SK-N-SH (cell line): ENCODE results near the gene MYCBP. TPM values are rescaled to one million over a fixed set of nuclear protein-coding genes. Genes with fewer than 3 reads are reported as not detected.

Experiments
- CTCF ChIA-PET: fragments of 300-600, 350-600 bp; formaldehyde crosslinking; extraction: SDS; loops from one replicate; lab custom pipeline; 2021; lab: Yijun Ruan, JAX
- POLR2A ChIA-PET: fragments of 350-600 bp; sonication (Branson Sonifier 250); formaldehyde crosslinking; extraction: SDS; loops from one replicate; lab custom pipeline; 2020; ENCODE audit warnings: antibody characterized with exemption, inconsistent platforms; lab: Yijun Ruan, JAX
- DNase-seq: peaks from one replicate; pipeline ENCODE4 v3.0.0; 2012
- H2AFZ ChIP-seq: fragments of 200-600 bp; sonication (generic); 2 replicates; pipeline ENCODE4 v1.8.1; 2016; ENCODE audit warnings: antibody characterized with exemption, mild to moderate bottlenecking, low read depth
- H3F3A ChIP-seq: fragments of 200-600 bp; sonication (generic); replicated peaks from 2 replicates; pipeline ENCODE3; 2016; ENCODE audit warnings: antibody characterized with exemption, mild to moderate bottlenecking; ENCODE audit not compliant: insufficient read depth
- H3K27ac ChIP-seq, 2 experiments: fragments of 200-500 bp in 1 of 2; fragments of 200-600 bp in 1 of 2; sonication (Bioruptor generic) in 1 of 2; sonication (generic), shearing (Covaris generic) in 1 of 2; 2 replicates each; pipeline versions ENCODE4 v1.5.1 to v1.6.1; 2014 to 2016; ENCODE audit warnings: low read depth in 2 of 2, inconsistent platforms in 1 of 2, low read length in 1 of 2, mild to moderate bottlenecking in 1 of 2, mixed read lengths in 1 of 2
- H3K27me3 ChIP-seq: fragments of 200-600 bp; sonication (generic), shearing (Covaris generic); 2 replicates; pipeline ENCODE4 v1.6.1; 2016; ENCODE audit warnings: mixed run types; ENCODE audit not compliant: insufficient read depth
- H3K36me3 ChIP-seq, 2 experiments: fragments of 200-500 bp in 1 of 2; fragments of 200-600 bp in 1 of 2; sonication (Bioruptor generic) in 1 of 2; sonication (generic) in 1 of 2; replicated peaks in 1 of 2; 2 replicates each; pipeline versions ENCODE3 to v1.5.1; 2014 to 2016; ENCODE audit warnings: low read length in 1 of 2, mild to moderate bottlenecking in 1 of 2; ENCODE audit not compliant: insufficient read depth in 2 of 2, control insufficient read depth in 1 of 2
- H3K4me1 ChIP-seq, 2 experiments: fragments of 200-500 bp in 1 of 2; fragments of 200-600 bp in 1 of 2; sonication (Bioruptor generic) in 1 of 2; sonication (generic), shearing (Covaris generic) in 1 of 2; 2 replicates each; pipeline versions ENCODE4 v1.5.1 to v1.6.1; 2014 to 2016; ENCODE audit warnings: low read depth in 1 of 2, low read length in 1 of 2, mixed run types in 1 of 2; ENCODE audit not compliant: insufficient read depth in 2 of 2, control insufficient read depth in 1 of 2
- H3K4me2 ChIP-seq: fragments of 200-600 bp; sonication (generic), shearing (Covaris generic); 2 replicates; pipeline ENCODE4 v1.6.1; 2017; ENCODE audit warnings: mixed run types
- H3K4me3 ChIP-seq, 2 experiments: fragments of 200-500 bp in 1 of 2; fragments of 200-600 bp in 1 of 2; sonication (Bioruptor generic) in 1 of 2; sonication (generic), shearing (Covaris generic) in 1 of 2; 2 replicates each; pipeline versions ENCODE4 v1.5.1 to v1.8.1; 2014 to 2016; ENCODE audit warnings: low read depth in 2 of 2, inconsistent platforms in 1 of 2, low read length in 1 of 2, mild to moderate bottlenecking in 1 of 2, mixed read lengths in 1 of 2, moderate library complexity in 1 of 2
- H3K79me2 ChIP-seq: fragments of 200-600 bp; sonication (generic); 2 replicates; pipeline ENCODE4 v1.8.1; 2017; ENCODE audit warnings: mild to moderate bottlenecking; ENCODE audit not compliant: insufficient read depth
- H3K9ac ChIP-seq: fragments of 200-600 bp; sonication (generic); 2 replicates; pipeline ENCODE4 v1.6.1; 2017; ENCODE audit warnings: mixed run types
- H3K9me2 ChIP-seq: fragments of 200-600 bp; sonication (generic); 2 replicates; pipeline ENCODE4 v1.6.1; 2017; ENCODE audit warnings: mixed run types
- H3K9me3 ChIP-seq: fragments of 200-600 bp; sonication (generic); 2 replicates; pipeline ENCODE4 v1.6.1; 2017; ENCODE audit warnings: mixed run types, mild to moderate bottlenecking, moderate library complexity
- H4K20me1 ChIP-seq: fragments of 200-600 bp; sonication (generic); 2 replicates; pipeline ENCODE4 v1.6.1; 2017; ENCODE audit warnings: mild to moderate bottlenecking, mixed run types; ENCODE audit not compliant: insufficient read depth
- CTCF ChIP-seq: fragments of 200-600 bp; sonication (generic); IDR thresholded peaks from 2 replicates; pipeline ENCODE4 v1.6.1; 2017; ENCODE audit warnings: antibody characterized with exemption, mild to moderate bottlenecking, moderate library complexity
- EP300 ChIP-seq, 2 experiments: IDR thresholded peaks; 2 replicates each; pipeline versions ENCODE4 v1.4.0 to v1.6.1; 2012; ENCODE audit warnings: borderline replicate concordance in 1 of 2, low read depth in 1 of 2, low read length in 1 of 2
- GABPA ChIP-seq: IDR thresholded peaks from 2 replicates; pipeline ENCODE4 v1.4.0; 2012; ENCODE audit warnings: low read depth, mild to moderate bottlenecking
- MAX ChIP-seq: IDR thresholded peaks from 2 replicates; pipeline ENCODE4 v1.4.0; 2012; ENCODE audit warnings: low read depth
- MEF2A ChIP-seq: IDR thresholded peaks from 2 replicates; pipeline ENCODE4 v1.4.0; 2012; ENCODE audit warnings: low read depth, borderline replicate concordance
- NRF1 ChIP-seq: IDR thresholded peaks from 2 replicates; pipeline ENCODE4 v1.6.1; 2012; ENCODE audit warnings: low read depth, mild to moderate bottlenecking, low read length
- RAD21 ChIP-seq: IDR thresholded peaks from 2 replicates; pipeline ENCODE4 v1.6.1; 2012; ENCODE audit warnings: mild to moderate bottlenecking, low read length
- SIN3A ChIP-seq: IDR thresholded peaks from 2 replicates; pipeline ENCODE4 v1.6.1; 2012; ENCODE audit warnings: low read depth, mild to moderate bottlenecking, low read length, moderate library complexity, borderline replicate concordance
- TAF1 ChIP-seq: IDR thresholded peaks from 2 replicates; pipeline ENCODE4 v1.6.1; 2012; ENCODE audit warnings: low read depth, mild to moderate bottlenecking, low read length, moderate library complexity, borderline replicate concordance
- TCF12 ChIP-seq: IDR thresholded peaks from 2 replicates; pipeline ENCODE4 v1.4.0; 2012
- USF2 ChIP-seq: fragments of 150-350 bp; IDR thresholded peaks from 2 replicates; pipeline ENCODE4 v1.6.1; 2017; ENCODE audit warnings: antibody characterized with exemption, low read length, low read depth, borderline replicate concordance
- WGBS: methylation state at CpG from one replicate; pipeline ENCODE4 v1.1.6; 2017; ENCODE audit warnings: low lambda C conversion rate; 5-methylcytosine and 5-hydroxymethylcytosine counted together
- polyA plus RNA-seq, 3 experiments: library from polyadenylated mRNA; depleted of rRNA; stranded (reverse); fragments of >200 nt; gene quantifications; 2 replicates each; pipeline ENCODE4 v1.2.3, GENCODE V29; 2012

MYCBP gene
- polyA plus RNA-seq, 1 of the 3 experiments (the other 2 are of a cell fraction) = 16.0 TPM

- H3K36me3 ChIP-seq = peaks cover 16 to 18% of the 10 kb centered on the region in 2 experiments
- no peaks in the 10 kb centered on the region for H3K9me2 ChIP-seq
- no peaks in the 10 kb centered on the region for H4K20me1 ChIP-seq
- H2AFZ ChIP-seq = no peak overlapping the region
- peaks cover 4% of the 10 kb centered on the region for H3F3A ChIP-seq
- POLR2A ChIA-PET = no interaction called here
- no peak overlapping the region for H3K27ac ChIP-seq
- TF ChIP-seq MEF2A = no peak
- no peak for TF ChIP-seq TAF1
- H3K9me3 ChIP-seq = no peaks in the 10 kb centered on the region
- WGBS = 58% methylated on average over 3 of the region's 3 CpGs
- DNase-seq = no peak
- H3K4me1 ChIP-seq = no peaks in the 10 kb centered on the region
- H3K9ac ChIP-seq = no peak overlapping the region
- H3K27me3 ChIP-seq = peaks cover 24% of the 10 kb centered on the region; the same call in 1 of the 2 replicates
- H3K79me2 ChIP-seq = no peaks in the 10 kb centered on the region
- CTCF ChIA-PET = interaction anchor here (0.8 to 4.9 kb wide), 16 partner anchors 10 to 840 kb away, joined by 3 to 58 read pairs (median 5); no protein-coding TSS in a partner anchor
- H3K4me2 ChIP-seq = no peak overlapping the region
- H3K4me3 ChIP-seq = no peak overlapping the region
These were observed 38.8 kb downstream of the MYCBP start for GRCh38 chr1:38834221-38834782.

GRCh38 chr1:38833146-38833545 lies 40.0 kb downstream of the MYCBP start:
- Histone ChIP-seq H3F3A (peaks cover 4% of the 10 kb centered on the region), H3K27me3 (peaks cover 27% of the 10 kb centered on the region; the same call in 1 of the 2 replicates), H3K27ac (no peak overlapping the region), H4K20me1 (no peaks in the 10 kb centered on the region), H2AFZ (no peak overlapping the region), H3K36me3 (peaks cover 5 to 7% of the 10 kb centered on the region in 2 experiments), H3K9ac (no peak overlapping the region), H3K9me2 (no peaks in the 10 kb centered on the region), H3K4me1 (no peaks in the 10 kb centered on the region), H3K79me2 (no peaks in the 10 kb centered on the region), H3K4me2 (no peak overlapping the region), H3K9me3 (no peaks in the 10 kb centered on the region), H3K4me3 (no peak overlapping the region)
- no peak for DNase-seq
- ChIA-PET POLR2A (no interaction called here), CTCF (interaction anchor here (1.1 to 4.9 kb wide), 5 partner anchors 9 to 806 kb away, joined by 3 to 58 read pairs (median 5); no protein-coding TSS in a partner anchor)
- TF ChIP-seq RAD21 = no peak
- no peak for TF ChIP-seq SIN3A
- no peak for TF ChIP-seq NRF1
- TF ChIP-seq USF2 = no peak
- no peak for TF ChIP-seq MAX
- no peak for TF ChIP-seq EP300 (IDR thresholded peaks at IDR 0.05; ENCODE audit: borderline replicate concordance in 1 of 2, low read depth in 1 of 2, low read length in 1 of 2)
- TF ChIP-seq GABPA = no peak
- no peak for TF ChIP-seq TCF12
- no peak for TF ChIP-seq CTCF
- 29% methylated on average over 3 of the region's 3 CpGs for WGBS
